ENCODE measurements around the gene KRTAP10-3.

KRTAP10-3 gene

GRCh38 chr21:44534688-44535087, 23.9 kb downstream of the KRTAP10-3 start:
- H3K27ac Mint-ChIP-seq: no peak overlapping the region
- H3K9me3 Mint-ChIP-seq: no peaks in the 10 kb centered on the region
- peaks cover 25% of the 10 kb centered on the region for H3K27me3 Mint-ChIP-seq
- H3K36me3 Mint-ChIP-seq: no peaks in the 10 kb centered on the region
- H3K4me3 Mint-ChIP-seq: no peak overlapping the region
- CTCF ChIA-PET: no interaction called here
- DNase-seq: peak; percentile 9
- H3K4me1 Mint-ChIP-seq: no peaks in the 10 kb centered on the region

GRCh38 chr21:44533891-44534627, 24.5 kb downstream of the KRTAP10-3 start:
- CTCF ChIA-PET: no interaction called here
- Mint-ChIP-seq H3K4me1 (no peaks in the 10 kb centered on the region), H3K27me3 (peaks cover 20% of the 10 kb centered on the region), H3K9me3 (no peaks in the 10 kb centered on the region), H3K36me3 (no peaks in the 10 kb centered on the region), H3K4me3 (no peak overlapping the region), H3K27ac (no peak overlapping the region)
- no peak for DNase-seq

- Mint-ChIP-seq H3K4me1 (no peaks in the 10 kb centered on the region), H3K9me3 (no peaks in the 10 kb centered on the region), H3K36me3 (no peaks in the 10 kb centered on the region), H3K27me3 (peaks cover 20% of the 10 kb centered on the region), H3K27ac (no peak overlapping the region), H3K4me3 (no peak overlapping the region)
- CTCF ChIA-PET: no interaction called here
- DNase-seq: no peak
These were observed 25.3 kb downstream of the KRTAP10-3 start for GRCh38 chr21:44533121-44533890.

GRCh38 chr21:44532712-44533111, 25.9 kb downstream of the KRTAP10-3 start:
- no peak overlapping the region for H3K27ac Mint-ChIP-seq
- DNase-seq: no peak
- no peaks in the 10 kb centered on the region for H3K9me3 Mint-ChIP-seq
- H3K27me3 Mint-ChIP-seq: peaks cover 20% of the 10 kb centered on the region
- H3K4me3 Mint-ChIP-seq: no peak overlapping the region
- CTCF ChIA-PET: no interaction called here
- no peaks in the 10 kb centered on the region for H3K36me3 Mint-ChIP-seq
- no peaks in the 10 kb centered on the region for H3K4me1 Mint-ChIP-seq

GRCh38 chr21:44531606-44532564, 26.7 kb downstream of the KRTAP10-3 start:
- Mint-ChIP-seq H3K9me3 (no peaks in the 10 kb centered on the region), H3K36me3 (no peaks in the 10 kb centered on the region), H3K27me3 (peaks cover 20% of the 10 kb centered on the region), H3K4me1 (no peaks in the 10 kb centered on the region), H3K4me3 (no peak overlapping the region), H3K27ac (no peak overlapping the region)
- CTCF ChIA-PET: no interaction called here
- DNase-seq: no peak

DNA sequence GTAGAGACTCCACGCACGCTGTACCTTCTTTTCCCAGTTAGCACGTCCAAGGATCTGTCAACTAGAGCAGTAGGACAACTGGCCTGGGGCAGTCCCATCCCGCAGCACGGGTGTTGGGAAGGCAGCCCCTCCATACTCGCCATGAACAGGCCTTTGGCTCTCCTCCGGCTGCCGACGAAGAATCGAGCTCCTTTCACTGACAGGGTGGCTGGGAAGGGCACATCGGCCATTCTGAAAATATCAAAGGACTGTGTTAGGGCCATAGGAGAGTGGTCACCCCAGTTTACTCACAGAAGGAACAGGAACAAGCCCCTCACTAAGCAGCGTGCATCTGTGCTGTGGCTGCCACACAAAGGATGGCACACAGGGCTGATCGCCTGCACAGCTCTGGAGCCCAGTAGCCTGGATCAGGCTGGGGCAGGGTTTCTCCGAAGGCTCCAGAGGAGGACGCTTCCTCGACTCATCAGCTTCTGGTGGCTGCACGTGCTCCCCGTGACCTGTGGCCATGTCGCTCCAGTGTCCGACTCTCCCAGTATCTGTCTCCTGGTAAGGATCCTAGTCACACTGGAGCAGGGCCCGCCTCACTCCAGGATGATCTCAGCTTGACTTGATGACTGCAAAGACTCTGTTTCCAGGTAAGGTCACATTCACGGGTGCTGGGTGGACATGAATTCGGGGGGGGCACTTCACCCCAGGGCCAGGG, 27.5 kb downstream of the KRTAP10-3 start:
- Mint-ChIP-seq H3K4me3 (no peak overlapping the region), H3K9me3 (no peaks in the 10 kb centered on the region), H3K27ac (no peak overlapping the region), H3K36me3 (no peaks in the 10 kb centered on the region), H3K27me3 (peaks cover 17% of the 10 kb centered on the region), H3K4me1 (no peaks in the 10 kb centered on the region)
- DNase-seq: peak; percentile 12
- CTCF ChIA-PET: no interaction called here

- no peak for DNase-seq
- H3K4me3 Mint-ChIP-seq: no peak overlapping the region
- H3K36me3 Mint-ChIP-seq: no peaks in the 10 kb centered on the region
- no peaks in the 10 kb centered on the region for H3K9me3 Mint-ChIP-seq
- CTCF ChIA-PET: no interaction called here
- no peak overlapping the region for H3K27ac Mint-ChIP-seq
- H3K4me1 Mint-ChIP-seq: no peaks in the 10 kb centered on the region
- H3K27me3 Mint-ChIP-seq: peaks cover 10% of the 10 kb centered on the region
These were observed 28.2 kb downstream of the KRTAP10-3 start for GRCh38 chr21:44530221-44530902.

DNA sequence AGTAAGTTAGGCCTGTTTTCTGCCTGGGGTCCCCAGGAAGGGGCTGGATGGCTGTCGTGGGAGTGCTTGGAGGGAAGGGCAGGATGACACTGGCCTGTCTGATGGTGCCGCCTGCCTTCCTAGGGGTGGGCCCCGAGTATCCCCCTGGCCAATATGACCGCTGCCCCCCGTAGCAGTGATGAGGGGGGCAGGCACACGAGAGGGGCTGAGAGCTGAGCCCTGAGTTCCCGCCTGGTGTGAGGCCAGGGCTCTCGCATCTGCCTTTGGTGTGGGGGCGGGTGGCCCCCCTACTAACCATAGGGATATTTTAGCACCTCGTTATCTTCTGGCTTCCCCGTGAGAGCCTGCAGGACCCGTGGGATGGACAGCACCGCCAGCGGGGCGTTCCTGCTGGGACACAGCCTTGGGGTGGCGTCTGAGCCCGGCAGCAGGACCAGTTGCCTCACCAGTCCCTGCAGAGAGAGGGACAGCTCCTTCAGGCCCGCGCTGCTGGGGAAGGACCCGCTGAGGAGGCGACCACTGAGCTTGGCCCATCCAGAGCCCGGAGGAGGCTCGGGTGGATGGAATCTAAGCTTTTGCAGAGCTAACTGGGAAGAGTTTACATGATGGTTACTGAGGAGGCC, 29.0 kb downstream of the KRTAP10-3 start:
- CTCF ChIA-PET: no interaction called here
- Mint-ChIP-seq H3K4me3 (no peak overlapping the region), H3K27me3 (peaks cover 10% of the 10 kb centered on the region), H3K27ac (no peak overlapping the region), H3K9me3 (no peaks in the 10 kb centered on the region), H3K4me1 (no peaks in the 10 kb centered on the region), H3K36me3 (no peaks in the 10 kb centered on the region)
- peak; percentile 5 for DNase-seq

DNA sequence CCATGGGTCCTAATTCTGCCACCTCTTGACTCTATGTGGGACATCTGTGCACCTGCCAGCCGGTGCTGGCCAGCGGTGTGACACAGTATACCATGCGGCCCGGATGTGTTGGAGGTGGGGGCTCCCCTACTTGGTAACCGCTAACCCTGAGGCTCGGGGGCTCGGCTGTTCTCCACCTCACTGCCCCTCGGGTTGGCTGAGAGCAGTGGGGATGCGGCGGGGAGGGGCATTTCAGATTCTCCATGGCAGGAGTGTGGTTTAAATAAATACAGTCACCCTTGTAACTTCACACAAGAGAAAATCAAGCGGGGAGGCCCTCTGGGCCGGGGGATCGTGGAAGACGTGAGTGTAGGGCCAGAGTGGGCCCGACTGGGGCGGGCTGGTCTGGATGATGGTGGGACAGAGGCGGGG, 29.6 kb downstream of the KRTAP10-3 start:
- H3K36me3 Mint-ChIP-seq: no peaks in the 10 kb centered on the region
- no peaks in the 10 kb centered on the region for H3K9me3 Mint-ChIP-seq
- H3K27ac Mint-ChIP-seq: no peak overlapping the region
- no peaks in the 10 kb centered on the region for H3K4me1 Mint-ChIP-seq
- no peak for DNase-seq
- no peak overlapping the region for H3K4me3 Mint-ChIP-seq
- peaks cover 10% of the 10 kb centered on the region for H3K27me3 Mint-ChIP-seq
- CTCF ChIA-PET: no interaction called here

- no peaks in the 10 kb centered on the region for H3K9me3 Mint-ChIP-seq
- H3K36me3 Mint-ChIP-seq: no peaks in the 10 kb centered on the region
- peaks cover 10% of the 10 kb centered on the region for H3K27me3 Mint-ChIP-seq
- H3K4me1 Mint-ChIP-seq: no peaks in the 10 kb centered on the region
- CTCF ChIA-PET: no interaction called here
- peak; percentile 19 for DNase-seq
- H3K27ac Mint-ChIP-seq: no peak overlapping the region
- H3K4me3 Mint-ChIP-seq: no peak overlapping the region
These were observed 30.0 kb downstream of the KRTAP10-3 start for GRCh38 chr21:44528634-44528995.

- Mint-ChIP-seq H3K4me3 (no peak overlapping the region), H3K36me3 (no peaks in the 10 kb centered on the region), H3K27ac (no peak overlapping the region), H3K27me3 (peaks cover 9% of the 10 kb centered on the region), H3K4me1 (no peaks in the 10 kb centered on the region), H3K9me3 (no peaks in the 10 kb centered on the region)
- peak; percentile 3 for DNase-seq
- CTCF ChIA-PET: no interaction called here
These were observed 30.5 kb downstream of the KRTAP10-3 start for GRCh38 chr21:44527983-44528633.

- Mint-ChIP-seq H3K36me3 (no peaks in the 10 kb centered on the region), H3K4me3 (no peak overlapping the region), H3K27ac (no peak overlapping the region), H3K4me1 (no peaks in the 10 kb centered on the region), H3K27me3 (peaks cover 5% of the 10 kb centered on the region), H3K9me3 (no peaks in the 10 kb centered on the region)
- CTCF ChIA-PET: no interaction called here
- peak; percentile 7 for DNase-seq
These were observed 31.2 kb downstream of the KRTAP10-3 start for GRCh38 chr21:44527156-44527982.
